Esophagus squamous epithelium (tissue), 5 donors: ENCODE results near the gene DNAH11. TPM values are rescaled to one million over a fixed set of nuclear protein-coding genes. Genes with fewer than 3 reads are reported as not detected.

Experiments
- DNase-seq: peaks from one replicate; lab custom pipeline; 2025; lab: John Stamatoyannopoulos, UW
- H3K27ac ChIP-seq, 4 donors: fragments of 200-600 bp; sonication (generic); one replicate each; pipeline ENCODE4 v1.5.1; 2016 to 2019; ENCODE audit warnings: mild to moderate bottlenecking in 1 of 4
- H3K27me3 ChIP-seq, 4 donors: fragments of 200-600 bp; sonication (generic); 1 replicate in 3 of 4; 2 replicates in 1 of 4; pipeline versions ENCODE4 v1.5.1 to v1.6.0; 2017 to 2021; ENCODE audit warnings: antibody characterized with exemption in 1 of 4
- H3K36me3 ChIP-seq, 3 donors: fragments of 200-600 bp; sonication (generic); one replicate each; pipeline ENCODE4 v1.5.1; 2016 to 2019
- H3K4me1 ChIP-seq, 3 donors: fragments of 200-600 bp; sonication (generic); one replicate each; pipeline ENCODE4 v1.5.1; 2017 to 2019
- H3K4me3 ChIP-seq, 4 donors: fragments of 200-600 bp; sonication (generic); 1 replicate in 3 of 4; 2 replicates in 1 of 4; pipeline ENCODE4 v1.5.1; 2016 to 2019; ENCODE audit warnings: mild to moderate bottlenecking in 2 of 4, moderate library complexity in 1 of 4
- H3K9me3 ChIP-seq, 3 donors: fragments of 200-600 bp; sonication (generic); one replicate each; pipeline ENCODE4 v1.5.1; 2016 to 2019
- POLR2A ChIP-seq, 4 donors: fragments of 450-650 bp; IDR thresholded peaks; one replicate each; pipeline ENCODE4 v1.6.1; 2017; ENCODE audit warnings: antibody characterized with exemption in 4 of 4, mild to moderate bottlenecking in 4 of 4, moderate library complexity in 3 of 4
- WGBS, 2 donors: methylation state at CpG; one replicate each; pipeline ENCODE4 v1.1.5; 2018; 5-methylcytosine and 5-hydroxymethylcytosine counted together
- intact Hi-C: fragments of 100-400 bp; cut with DNase I; formaldehyde crosslinking; loops from one replicate; pipeline ENCODE4 v1.15.0; 2022
- total RNA-seq, 4 donors: library from RNA; depleted of rRNA; stranded (reverse); fragments of >200 nt; gene quantifications; one replicate each; pipeline ENCODE4 v1.1.0, GENCODE V29; 2016
- TF ChIP-seq, protein P1 (sequence below), 6 experiments: fragments of 450-650 bp in 4 of 6; fragments of 200-600 bp in 2 of 6; sonication (generic) in 2 of 6; IDR thresholded peaks; one replicate each; pipeline ENCODE4 v1.5.1; 2016 to 2019; ENCODE audit warnings: antibody characterized with exemption in 6 of 6, mild to moderate bottlenecking in 4 of 6, moderate library complexity in 4 of 6
- donor health status: DM: yes; HTN: yes; CAD: no.

DNAH11 gene
- total RNA-seq, 4 donors from 2014 or later, result 0.35 to 7.4 (median 0.74) TPM

DNA sequence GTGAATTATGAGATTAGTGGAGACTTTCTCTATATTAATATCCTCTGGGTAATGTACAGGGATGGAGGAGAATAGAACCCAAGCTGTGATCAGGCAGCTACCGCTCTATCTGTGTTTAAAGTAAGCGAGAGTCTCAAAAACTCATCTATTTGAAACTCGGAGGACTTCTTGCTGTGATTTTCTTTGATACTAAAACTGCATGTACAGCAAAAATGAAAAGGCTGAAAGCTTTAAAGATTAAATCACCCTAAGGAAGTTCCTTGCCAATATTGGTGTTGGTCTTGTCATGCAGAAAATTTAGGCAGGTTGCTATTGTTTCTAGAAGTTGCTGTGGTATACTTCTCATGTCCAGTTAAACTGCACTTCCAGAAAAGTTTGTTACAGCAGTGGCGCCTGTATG lies 110.8 kb downstream of the DNAH11 start:
- DNase-seq, result no peak
- H3K36me3 ChIP-seq, result no peaks in the 10 kb centered on the region
- H3K4me3 ChIP-seq, result no peak overlapping the region
- 88 to 96% methylated on average over 4 of the region's 4 CpGs for WGBS, 2 donors
- intact Hi-C loops, result no loop called here
- no peaks in the 10 kb centered on the region for H3K27me3 ChIP-seq
- no peaks in the 10 kb centered on the region for H3K4me1 ChIP-seq
- no peaks in the 10 kb centered on the region for H3K9me3 ChIP-seq
- H3K27ac ChIP-seq, result no peak overlapping the region
- TF ChIP-seq, protein P1, sequence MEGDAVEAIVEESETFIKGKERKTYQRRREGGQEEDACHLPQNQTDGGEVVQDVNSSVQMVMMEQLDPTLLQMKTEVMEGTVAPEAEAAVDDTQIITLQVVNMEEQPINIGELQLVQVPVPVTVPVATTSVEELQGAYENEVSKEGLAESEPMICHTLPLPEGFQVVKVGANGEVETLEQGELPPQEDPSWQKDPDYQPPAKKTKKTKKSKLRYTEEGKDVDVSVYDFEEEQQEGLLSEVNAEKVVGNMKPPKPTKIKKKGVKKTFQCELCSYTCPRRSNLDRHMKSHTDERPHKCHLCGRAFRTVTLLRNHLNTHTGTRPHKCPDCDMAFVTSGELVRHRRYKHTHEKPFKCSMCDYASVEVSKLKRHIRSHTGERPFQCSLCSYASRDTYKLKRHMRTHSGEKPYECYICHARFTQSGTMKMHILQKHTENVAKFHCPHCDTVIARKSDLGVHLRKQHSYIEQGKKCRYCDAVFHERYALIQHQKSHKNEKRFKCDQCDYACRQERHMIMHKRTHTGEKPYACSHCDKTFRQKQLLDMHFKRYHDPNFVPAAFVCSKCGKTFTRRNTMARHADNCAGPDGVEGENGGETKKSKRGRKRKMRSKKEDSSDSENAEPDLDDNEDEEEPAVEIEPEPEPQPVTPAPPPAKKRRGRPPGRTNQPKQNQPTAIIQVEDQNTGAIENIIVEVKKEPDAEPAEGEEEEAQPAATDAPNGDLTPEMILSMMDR (IDR thresholded peaks at IDR 0.05), result no peak
- TF ChIP-seq POLR2A (IDR thresholded peaks at IDR 0.05), result no peak

DNA sequence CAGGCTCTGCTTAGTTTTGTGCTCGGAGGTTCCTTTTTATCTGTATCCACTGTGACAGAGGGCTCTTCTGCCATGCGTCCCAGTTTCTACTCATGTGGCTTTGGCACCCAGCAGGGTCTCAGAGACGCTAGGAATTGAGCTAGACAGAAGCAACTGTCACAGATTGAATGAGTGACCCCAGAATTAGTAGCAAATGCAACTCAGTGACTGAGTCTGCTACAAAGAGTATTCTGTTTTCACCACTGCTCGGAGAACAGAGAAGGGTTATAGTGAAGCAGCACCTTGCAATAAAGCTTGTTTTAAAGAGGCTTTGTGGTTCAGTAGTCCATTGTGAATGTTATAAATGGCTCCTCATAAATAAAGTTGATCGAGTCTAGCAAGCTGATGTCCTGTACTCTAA lies 113.2 kb downstream of the DNAH11 start:
- 64 to 72% methylated on average over 5 of the region's 5 CpGs for WGBS, 2 donors
- DNase-seq, result no peak
- no peak for TF ChIP-seq POLR2A (IDR thresholded peaks at IDR 0.05)
- TF ChIP-seq, protein P1 (IDR thresholded peaks at IDR 0.05), result no peak
- Histone ChIP-seq H3K4me1 (no peaks in the 10 kb centered on the region), H3K27ac (no peak overlapping the region), H3K27me3 (no peaks in the 10 kb centered on the region), H3K9me3 (peaks cover 0 to under 1% (median 0%) of the 10 kb centered on the region in 3 donors), H3K4me3 (no peak overlapping the region), H3K36me3 (no peaks in the 10 kb centered on the region)
- intact Hi-C loops, result no loop called here

DNA sequence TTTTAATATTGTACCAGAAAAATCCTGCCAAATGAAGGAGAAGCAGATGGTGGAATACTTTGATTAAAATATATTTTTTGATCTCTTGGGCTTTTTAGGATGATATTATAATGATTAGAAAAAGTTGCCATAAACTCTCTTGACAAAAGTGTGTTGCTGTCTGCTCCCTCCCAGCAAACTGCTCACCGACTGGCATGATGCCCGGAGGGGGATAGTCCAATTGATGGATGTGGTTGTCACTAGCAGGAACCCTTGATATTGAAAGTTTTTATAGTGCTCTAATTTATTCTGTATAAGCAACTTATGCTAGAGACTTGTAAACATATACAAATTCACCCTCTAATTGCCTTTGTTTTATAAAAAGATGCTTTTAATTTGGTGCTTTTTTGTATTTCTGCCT lies 114.0 kb downstream of the DNAH11 start:
- Histone ChIP-seq H3K4me1 (no peaks in the 10 kb centered on the region), H3K4me3 (no peak overlapping the region), H3K27ac (no peak overlapping the region), H3K27me3 (no peaks in the 10 kb centered on the region), H3K9me3 (peaks cover 0 to 6% (median 0%) of the 10 kb centered on the region in 3 donors), H3K36me3 (no peaks in the 10 kb centered on the region)
- WGBS, 2 donors, result 57 to 62% methylated on average over 2 of the region's 2 CpGs
- intact Hi-C loops, result no loop called here
- DNase-seq, result no peak
- TF ChIP-seq POLR2A (IDR thresholded peaks at IDR 0.05), result no peak
- TF ChIP-seq, protein P1 (IDR thresholded peaks at IDR 0.05), result no peak

DNA sequence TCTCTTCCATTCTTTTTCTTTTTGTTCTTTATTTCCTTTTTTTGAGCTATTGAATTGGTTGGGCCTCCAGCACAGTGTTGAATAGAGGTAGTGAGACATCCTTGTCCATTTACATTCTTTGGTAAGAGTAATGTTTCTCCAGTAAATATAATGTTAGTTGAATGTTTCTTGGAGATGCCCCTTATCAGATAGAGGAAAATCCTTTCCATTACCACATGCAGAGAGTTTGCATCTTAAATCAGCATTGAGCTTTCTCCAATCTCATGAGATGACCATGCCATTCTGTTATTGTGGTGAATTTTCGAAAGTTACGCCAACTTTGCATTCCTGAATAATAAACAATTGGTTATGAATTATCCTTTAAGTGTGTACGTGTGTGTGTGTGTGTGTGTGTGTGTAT lies 127.7 kb downstream of the DNAH11 start:
- Histone ChIP-seq H3K27me3 (no peaks in the 10 kb centered on the region), H3K9me3 (no peaks in the 10 kb centered on the region), H3K4me1 (no peaks in the 10 kb centered on the region), H3K36me3 (no peaks in the 10 kb centered on the region), H3K27ac (no peak overlapping the region), H3K4me3 (no peak overlapping the region)
- intact Hi-C loops, result no loop called here
- TF ChIP-seq, protein P1 (IDR thresholded peaks at IDR 0.05), result no peak
- no peak for TF ChIP-seq POLR2A (IDR thresholded peaks at IDR 0.05)
- DNase-seq, result no peak
- WGBS, 2 donors, result 66 to 81% methylated on average over 3 of the region's 3 CpGs

DNA sequence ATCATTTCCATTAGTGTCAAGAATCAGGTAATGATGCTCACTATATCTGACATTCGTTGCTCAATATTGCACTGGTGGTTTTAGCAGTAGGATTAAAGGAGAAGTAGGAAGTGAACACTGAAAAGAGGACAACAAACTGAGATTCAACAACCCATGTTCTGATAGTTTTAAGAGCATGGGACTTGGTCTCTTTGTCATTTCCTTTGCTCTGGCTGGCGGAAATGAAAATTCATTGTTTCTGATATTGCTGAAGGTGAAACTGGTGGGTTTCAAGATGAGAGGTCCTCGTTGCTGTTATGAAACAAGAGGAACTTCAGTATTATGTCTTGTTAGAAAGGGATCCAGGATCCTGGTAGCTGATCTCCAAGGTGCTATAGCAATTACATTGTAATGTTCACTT lies 129.0 kb downstream of the DNAH11 start:
- DNase-seq, result no peak
- Histone ChIP-seq H3K4me1 (no peaks in the 10 kb centered on the region), H3K27ac (no peak overlapping the region), H3K4me3 (no peak overlapping the region), H3K9me3 (no peaks in the 10 kb centered on the region), H3K36me3 (no peaks in the 10 kb centered on the region), H3K27me3 (no peaks in the 10 kb centered on the region)
- TF ChIP-seq POLR2A (IDR thresholded peaks at IDR 0.05), result no peak
- TF ChIP-seq, protein P1 (IDR thresholded peaks at IDR 0.05), result no peak
- WGBS, 2 donors, result 53 to 60% methylated on average over 3 of the region's 3 CpGs
- intact Hi-C loops, result no loop called here
